T-helper 22 cell (primary cell): ENCODE measurements around the gene SHISA9.

ENCODE experiments used
- DNase-seq: peaks from one replicate; pipeline ENCODE4 v3.0.0-alpha.2; 2020; ENCODE audit warnings: low read depth

SHISA9 gene

GRCh38 chr16:13077816-13078215, 176.4 kb downstream of the SHISA9 start:
- no peak for DNase-seq

- DNase-seq = no peak
Observed at GRCh38 chr16:13080531-13080930, 179.1 kb downstream of the SHISA9 start.

DNA sequence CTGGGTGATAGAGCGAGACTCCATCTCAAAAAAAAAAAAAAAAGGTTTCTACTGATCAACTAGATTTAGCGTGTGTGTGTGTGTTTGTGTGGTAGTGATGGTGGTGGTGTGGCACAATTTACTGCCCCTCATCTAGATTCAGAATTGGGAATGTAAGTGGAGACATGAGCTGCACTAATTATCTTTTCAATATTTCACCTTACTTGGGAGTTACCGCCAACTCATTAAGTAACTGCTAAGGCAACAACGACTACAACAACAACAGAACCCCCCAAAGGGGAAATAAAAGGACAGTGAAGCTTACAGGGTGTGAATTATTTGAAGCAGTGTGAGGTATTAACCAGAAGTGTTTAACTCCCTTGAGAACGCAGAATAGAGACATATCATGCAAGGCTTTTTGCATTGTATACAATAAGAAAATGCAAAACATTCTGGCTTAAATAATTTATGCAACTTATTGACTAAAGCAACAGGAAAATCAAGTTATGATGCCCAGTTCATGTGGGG, 180.5 kb downstream of the SHISA9 start:
- no peak for DNase-seq

GRCh38 chr16:13083681-13084080, 182.3 kb downstream of the SHISA9 start:
- DNase-seq = no peak

- DNase-seq = no peak
Observed at GRCh38 chr16:13084331-13084730, 182.9 kb downstream of the SHISA9 start.

GRCh38 chr16:13093661-13094060, 192.3 kb downstream of the SHISA9 start:
- DNase-seq = no peak

DNA sequence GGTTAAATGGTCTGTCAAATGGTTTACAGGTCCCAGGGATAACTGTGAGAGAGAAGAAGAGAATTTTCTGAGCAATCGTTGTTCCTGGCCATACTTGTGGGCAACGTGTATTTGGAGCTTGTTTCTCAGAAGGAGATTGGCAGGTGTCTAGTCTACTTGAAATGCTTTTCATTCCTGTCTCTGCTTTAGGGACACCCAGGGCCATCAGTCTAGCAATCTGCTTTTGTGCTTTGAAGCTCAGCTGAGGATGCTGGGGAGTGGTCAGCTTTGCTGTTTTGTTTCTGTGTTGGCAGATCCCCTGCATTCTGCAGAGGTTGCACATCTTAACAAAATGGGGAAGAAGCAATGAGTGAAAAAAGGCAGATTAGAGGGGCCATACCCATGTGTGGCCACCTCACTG, 193.7 kb downstream of the SHISA9 start:
- no peak for DNase-seq

DNA sequence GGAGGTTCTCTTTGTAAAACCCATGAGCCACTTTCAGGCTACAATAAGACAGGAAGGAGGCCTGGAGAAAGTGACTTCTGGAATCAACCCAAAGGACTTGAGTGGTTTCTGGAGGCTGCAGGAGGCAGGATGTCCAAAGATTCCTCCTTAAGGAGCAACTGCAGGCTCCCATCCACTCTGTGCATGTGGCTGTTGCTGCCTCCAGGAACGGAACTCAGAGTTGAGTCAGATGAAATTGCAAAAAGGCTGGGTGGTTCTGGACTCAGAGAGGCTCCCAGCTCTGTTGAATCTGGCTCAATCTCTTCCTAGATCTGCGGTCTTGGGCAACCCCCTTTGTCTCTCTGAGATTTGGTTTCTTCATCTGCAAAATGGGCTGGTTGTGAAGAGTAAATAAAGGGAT, 197.1 kb downstream of the SHISA9 start:
- DNase-seq = no peak

DNA sequence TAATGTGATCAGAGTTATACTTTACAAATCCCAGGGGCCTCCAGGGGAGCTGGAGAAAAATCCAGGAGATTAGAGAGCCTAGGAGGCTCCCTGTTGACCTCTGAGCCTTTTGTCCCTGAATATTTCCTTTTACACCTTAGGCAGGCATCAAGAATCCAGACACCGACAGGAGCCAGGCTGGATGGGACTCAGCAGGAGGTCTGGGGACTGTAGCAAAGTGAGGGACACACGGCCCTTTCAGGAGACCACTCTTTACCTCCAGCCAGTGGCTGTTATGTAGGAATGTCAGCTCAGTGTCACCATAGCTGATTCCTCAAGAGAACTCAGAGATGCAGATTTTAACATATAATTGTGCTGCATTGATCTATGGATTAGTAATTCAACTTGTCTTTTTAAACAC, 198.4 kb downstream of the SHISA9 start:
- no peak for DNase-seq

GRCh38 chr16:13100970-13101369, 199.6 kb downstream of the SHISA9 start:
- no peak for DNase-seq

GRCh38 chr16:13101828-13102227, 200.4 kb downstream of the SHISA9 start:
- DNase-seq = no peak

GRCh38 chr16:13102401-13102800, 201.0 kb downstream of the SHISA9 start:
- DNase-seq = no peak

- no peak for DNase-seq
Observed at GRCh38 chr16:13103831-13104530, 202.6 kb downstream of the SHISA9 start.

- no peak for DNase-seq
Observed at GRCh38 chr16:13104772-13105171, 203.4 kb downstream of the SHISA9 start.

DNA sequence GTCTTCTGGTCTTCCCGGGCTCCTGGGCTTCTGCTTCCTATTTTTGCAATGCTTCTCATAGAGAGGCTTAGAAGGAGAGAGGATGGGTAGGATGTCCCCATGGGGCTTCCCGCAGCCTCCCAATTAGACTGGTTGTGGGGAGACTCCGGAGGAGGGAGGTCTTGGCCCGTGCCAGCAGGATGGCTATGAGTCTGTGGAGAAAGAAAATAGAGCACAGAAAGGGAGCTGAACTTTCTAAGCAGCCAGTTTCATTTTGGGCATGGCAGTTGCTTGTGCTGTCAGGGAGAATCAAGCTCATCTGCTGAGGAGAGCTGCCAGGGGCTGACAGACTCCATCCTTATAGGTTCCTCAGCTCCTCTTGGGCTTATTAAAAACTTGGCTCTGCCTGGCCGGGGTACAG, 204.0 kb downstream of the SHISA9 start:
- DNase-seq = no peak

DNA sequence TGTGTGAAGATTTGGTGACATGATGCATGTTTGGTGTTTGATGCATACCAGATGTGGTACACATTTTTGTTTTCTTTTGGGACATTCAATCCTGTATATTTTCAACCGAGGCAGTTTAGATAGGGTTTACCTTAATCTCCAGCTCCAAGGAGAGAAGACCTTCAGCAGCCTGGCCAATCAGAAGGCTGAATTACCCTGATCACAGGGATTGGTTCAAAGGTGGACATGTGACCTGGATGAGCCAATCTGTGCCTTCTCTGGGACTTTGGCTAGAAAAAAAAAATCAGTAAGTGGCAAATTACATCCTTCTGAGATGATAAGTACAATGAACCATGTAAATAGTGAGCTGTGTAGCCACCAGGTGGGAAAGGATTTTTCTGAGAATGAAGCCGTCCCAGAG, 205.1 kb downstream of the SHISA9 start:
- DNase-seq = no peak

DNA sequence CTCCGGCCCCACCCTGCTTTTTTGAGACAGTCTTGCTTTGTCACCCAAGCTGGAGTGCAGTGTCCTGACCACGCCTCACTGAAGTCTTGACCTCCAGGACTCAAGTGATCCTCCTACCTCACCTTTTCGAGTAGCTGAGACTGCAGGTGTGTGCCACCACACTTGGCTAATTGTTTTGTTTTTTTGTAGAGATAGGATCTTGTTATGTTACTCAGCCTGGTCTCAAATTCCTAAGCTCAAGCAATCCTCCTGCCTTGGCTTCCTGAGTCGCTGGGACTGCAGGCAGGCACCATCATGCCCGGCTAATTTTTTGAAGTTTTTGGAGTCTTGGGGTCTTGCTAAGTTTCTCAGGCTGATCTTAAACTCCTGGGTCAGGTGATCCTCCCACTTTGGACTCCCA, 206.7 kb downstream of the SHISA9 start:
- no peak for DNase-seq

- no peak for DNase-seq
Observed at GRCh38 chr16:13109171-13109570, 207.8 kb downstream of the SHISA9 start.

DNA sequence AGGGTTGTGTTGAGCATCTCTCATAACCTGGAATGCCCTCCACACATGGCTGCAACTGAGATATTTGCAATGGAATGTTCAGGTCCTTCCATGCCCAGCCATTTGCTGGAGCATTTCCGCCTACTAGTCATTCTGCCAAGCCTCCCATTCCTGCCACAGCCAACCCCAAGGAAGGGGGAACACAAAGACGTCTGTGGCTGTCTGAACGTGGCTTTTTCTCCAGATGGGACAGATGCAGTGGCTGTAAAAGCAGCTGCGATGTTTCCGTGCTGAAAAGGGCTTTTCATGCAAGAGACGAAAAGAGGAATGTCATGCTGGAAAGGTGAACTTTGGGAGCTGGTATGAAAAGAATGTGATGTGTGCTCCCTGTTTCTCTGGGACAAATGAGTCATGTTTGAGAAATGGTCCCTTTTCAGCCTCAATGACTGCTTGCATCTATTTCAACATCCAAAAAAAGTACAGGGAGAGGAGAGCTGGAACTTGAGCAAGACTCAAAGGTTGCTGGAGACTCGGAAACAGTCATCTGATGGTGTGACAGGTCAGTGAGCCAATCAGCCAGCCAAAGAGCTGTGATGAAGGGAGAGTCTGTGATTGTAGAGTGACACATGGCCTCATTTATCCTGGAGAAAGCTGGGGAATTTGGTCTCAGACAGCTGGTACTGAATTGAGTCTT, 208.9 kb downstream of the SHISA9 start:
- DNase-seq = no peak

GRCh38 chr16:13111747-13112146, 210.3 kb downstream of the SHISA9 start:
- no peak for DNase-seq

DNA sequence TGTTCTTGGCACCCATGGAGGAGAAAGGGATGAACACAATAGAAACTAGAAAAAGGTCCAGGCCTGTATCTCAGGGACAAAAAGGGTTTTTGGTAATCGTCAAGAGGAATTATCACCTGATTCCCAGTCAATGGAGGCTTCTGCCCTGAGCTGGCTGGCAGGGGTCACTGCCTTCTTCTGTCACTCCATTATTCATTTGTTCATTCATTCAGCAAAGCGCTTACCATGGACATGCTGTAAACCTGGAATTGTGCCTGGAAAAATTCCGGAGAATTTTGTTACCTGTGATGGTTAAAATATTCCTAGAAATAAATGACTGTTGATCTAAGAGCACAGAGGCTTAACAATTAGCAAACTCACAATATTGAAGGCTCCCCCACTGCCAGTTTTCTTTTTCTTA, 212.3 kb downstream of the SHISA9 start:
- no peak for DNase-seq

DNA sequence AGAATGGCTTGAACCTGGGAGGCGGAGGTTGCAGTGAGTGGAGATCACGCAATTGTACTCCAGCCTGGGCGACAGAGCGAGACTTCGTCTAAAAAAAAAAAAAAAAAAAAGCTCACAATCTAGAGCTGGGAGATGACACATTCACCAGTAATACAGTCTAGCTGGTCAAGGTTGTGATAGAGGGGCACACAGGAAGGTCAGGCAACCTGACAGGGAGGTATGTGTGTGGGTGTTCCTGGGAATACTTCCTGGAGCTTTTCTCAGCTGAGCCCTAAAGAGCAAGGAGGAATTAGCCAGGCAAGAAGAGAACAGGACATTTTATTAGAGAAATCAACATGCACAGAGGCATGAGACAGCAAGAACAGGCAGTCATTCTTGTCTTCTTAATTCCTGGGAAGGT, 216.7 kb downstream of the SHISA9 start:
- no peak for DNase-seq

DNA sequence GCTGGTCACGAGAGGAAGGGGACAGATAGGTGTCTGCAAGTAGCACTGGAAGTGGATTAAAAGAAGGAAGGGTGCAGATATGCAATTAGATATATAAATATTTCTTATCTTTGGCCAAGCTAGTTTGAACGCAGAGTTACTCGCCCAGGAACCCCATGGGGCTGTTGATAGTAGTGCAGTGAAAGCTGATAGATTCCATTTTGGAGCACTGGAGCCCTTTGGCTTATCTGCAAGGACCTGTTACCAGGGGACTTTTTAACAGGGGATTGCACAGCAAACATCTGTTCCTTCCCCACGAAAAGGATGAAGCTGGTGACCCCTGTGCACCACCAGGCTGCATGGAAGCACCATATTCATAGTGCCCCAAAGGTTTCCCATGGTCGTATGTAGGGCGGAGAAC, 218.7 kb downstream of the SHISA9 start:
- DNase-seq = no peak

- DNase-seq = no peak
Observed at GRCh38 chr16:13120557-13120956, 219.2 kb downstream of the SHISA9 start.
